OCI-LY7 (cell line): ENCODE results near the gene NTM. TPM values are rescaled to one million over a fixed set of nuclear protein-coding genes. Genes with fewer than 3 reads are reported as not detected.

ENCODE experiments used
- BruUV-seq: library from RNA; stranded (reverse); fragments of 400-500 nt; replicated peaks from 2 replicates; lab custom pipeline; 2021; lab: Mats Ljungman, UMichigan
- CTCF ChIA-PET: fragments of 300-600 bp; sonication (Branson Sonifier 250); formaldehyde crosslinking; loops from one replicate; lab custom pipeline; 2022; ENCODE audit warnings: antibody characterized with exemption; ENCODE audit not compliant: unreplicated experiment; lab: Charles Lee
- POLR2A ChIA-PET: fragments of 300-600 bp; sonication (Branson Sonifier 250); formaldehyde crosslinking; loops from one replicate; lab custom pipeline; 2022; ENCODE audit warnings: antibody characterized with exemption; lab: Charles Lee
- DNase-seq: peaks from one replicate; pipeline ENCODE4 v3.0.0-alpha.2; 2015; ENCODE audit warnings: low spot score
- H2AFZ ChIP-seq: fragments of 200-600 bp; sonication (generic), shearing (Covaris generic); 2 replicates; pipeline ENCODE4 v1.6.1; 2014; ENCODE audit warnings: mild to moderate bottlenecking, antibody characterized with exemption, low read length, moderate library complexity
- H3K27ac ChIP-seq: fragments of 200-600 bp; sonication (generic); 2 replicates; pipeline ENCODE4 v1.5.1; 2014; ENCODE audit warnings: mixed run types, low read depth, mild to moderate bottlenecking, moderate library complexity, low read length, inconsistent platforms; ENCODE audit not compliant: poor library complexity, severe bottlenecking
- H3K36me3 ChIP-seq: fragments of 200-600 bp; sonication (generic); 2 replicates; pipeline ENCODE4 v1.6.1; 2014; ENCODE audit warnings: mild to moderate bottlenecking, antibody characterized with exemption, low read length, moderate library complexity, mixed read lengths; ENCODE audit not compliant: insufficient read depth
- H3K4me1 ChIP-seq: fragments of 200-600 bp; sonication (generic); 2 replicates; pipeline ENCODE4 v1.5.1; 2014; ENCODE audit warnings: mild to moderate bottlenecking, low read length; ENCODE audit not compliant: insufficient read depth, poor library complexity, severe bottlenecking
- H3K4me2 ChIP-seq: fragments of 200-600 bp; sonication (generic); 2 replicates; pipeline ENCODE4 v1.6.1; 2014; ENCODE audit warnings: mild to moderate bottlenecking, low read length
- H3K4me3 ChIP-seq: fragments of 200-600 bp; sonication (generic); 2 replicates; pipeline ENCODE4 v1.5.1; 2014; ENCODE audit warnings: mild to moderate bottlenecking, low read depth, low read length; ENCODE audit not compliant: poor library complexity, severe bottlenecking
- H3K79me2 ChIP-seq: fragments of 200-600 bp; sonication (generic); 2 replicates; pipeline ENCODE4 v1.6.1; 2016; ENCODE audit warnings: low read depth, mild to moderate bottlenecking, low read length, moderate library complexity, mixed read lengths; ENCODE audit not compliant: insufficient read depth
- H3K9me2 ChIP-seq: fragments of 200-600 bp; sonication (generic); 2 replicates; pipeline ENCODE4 v1.6.1; 2016; ENCODE audit warnings: mild to moderate bottlenecking, low read length, mixed read lengths; ENCODE audit not compliant: insufficient read depth
- H3K9me3 ChIP-seq: fragments of 200-600 bp; sonication (generic); 2 replicates; pipeline ENCODE4 v1.6.1; 2014; ENCODE audit warnings: mild to moderate bottlenecking, mixed run types, low read length, mixed read lengths
- H4K20me1 ChIP-seq: fragments of 200-600 bp; sonication (generic); 2 replicates; pipeline ENCODE4 v1.6.1; 2014; ENCODE audit warnings: mild to moderate bottlenecking, antibody characterized with exemption, low read length, moderate library complexity, mixed read lengths; ENCODE audit not compliant: insufficient read depth
- EZH2phosphoT487 ChIP-seq: fragments of 200-600 bp; sonication (generic); IDR thresholded peaks from 2 replicates; pipeline ENCODE4 v1.6.1; 2018; ENCODE audit warnings: low read depth, borderline replicate concordance, mild to moderate bottlenecking, mixed run types, antibody characterized with exemption, low read length, moderate library complexity, mixed read lengths
- intact Hi-C: fragments of 100-400 bp; cut with micrococcal nuclease; formaldehyde crosslinking; loops from one replicate; pipeline ENCODE4 v1.10.0; 2022; ENCODE audit not compliant: unreplicated experiment
- total RNA-seq, 2 experiments: library from RNA; depleted of rRNA in 1 of 2; stranded (reverse); fragments of >200 nt in 1 of 2; shearing (Covaris generic) in 1 of 2; gene quantifications; 2 replicates each; pipeline ENCODE4 v1.2.3, GENCODE V29; 2014 to 2022
- TF ChIP-seq, protein P1 (sequence below): fragments of 200-600 bp; sonication (generic); conservative IDR thresholded peaks from 2 replicates; pipeline ENCODE4 v1.5.1; 2014; ENCODE audit warnings: mild to moderate bottlenecking, antibody characterized with exemption, low read length, moderate library complexity, mixed read lengths

Gene NTM
- total RNA-seq, 2 experiments from 2014 or later: not detected

DNA sequence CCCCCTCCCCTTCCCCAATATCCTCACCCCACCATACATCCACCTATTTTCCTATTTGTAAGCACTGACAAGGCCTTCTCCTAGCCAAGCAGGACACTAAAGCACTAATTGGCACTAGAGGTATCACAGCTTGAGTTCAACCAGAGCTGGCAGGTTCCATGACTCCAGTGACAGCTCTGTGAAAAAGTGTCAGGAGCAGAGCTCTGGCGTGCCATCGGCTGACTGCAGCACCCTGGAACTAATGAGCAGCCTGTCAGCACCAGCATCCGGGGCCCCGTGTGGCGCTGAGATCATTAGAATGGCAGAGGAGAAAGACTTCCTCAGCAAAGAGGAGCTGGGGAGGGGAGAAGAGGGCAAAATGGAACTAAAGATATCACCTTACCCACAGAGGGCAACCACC lies 847.4 kb downstream of the NTM start:
- POLR2A ChIA-PET: no interaction called here
- Histone ChIP-seq H3K79me2 (no peaks in the 10 kb centered on the region), H3K9me2 (no peaks in the 10 kb centered on the region), H3K4me1 (no peaks in the 10 kb centered on the region), H3K36me3 (no peaks in the 10 kb centered on the region), H4K20me1 (no peaks in the 10 kb centered on the region), H3K4me3 (no peak overlapping the region), H2AFZ (no peak overlapping the region), H3K4me2 (no peak overlapping the region), H3K27ac (no peak overlapping the region), H3K9me3 (no peaks in the 10 kb centered on the region)
- intact Hi-C loops: no loop called here
- no peak for DNase-seq
- TF ChIP-seq EZH2phosphoT487: no peak
- TF ChIP-seq, protein P1, sequence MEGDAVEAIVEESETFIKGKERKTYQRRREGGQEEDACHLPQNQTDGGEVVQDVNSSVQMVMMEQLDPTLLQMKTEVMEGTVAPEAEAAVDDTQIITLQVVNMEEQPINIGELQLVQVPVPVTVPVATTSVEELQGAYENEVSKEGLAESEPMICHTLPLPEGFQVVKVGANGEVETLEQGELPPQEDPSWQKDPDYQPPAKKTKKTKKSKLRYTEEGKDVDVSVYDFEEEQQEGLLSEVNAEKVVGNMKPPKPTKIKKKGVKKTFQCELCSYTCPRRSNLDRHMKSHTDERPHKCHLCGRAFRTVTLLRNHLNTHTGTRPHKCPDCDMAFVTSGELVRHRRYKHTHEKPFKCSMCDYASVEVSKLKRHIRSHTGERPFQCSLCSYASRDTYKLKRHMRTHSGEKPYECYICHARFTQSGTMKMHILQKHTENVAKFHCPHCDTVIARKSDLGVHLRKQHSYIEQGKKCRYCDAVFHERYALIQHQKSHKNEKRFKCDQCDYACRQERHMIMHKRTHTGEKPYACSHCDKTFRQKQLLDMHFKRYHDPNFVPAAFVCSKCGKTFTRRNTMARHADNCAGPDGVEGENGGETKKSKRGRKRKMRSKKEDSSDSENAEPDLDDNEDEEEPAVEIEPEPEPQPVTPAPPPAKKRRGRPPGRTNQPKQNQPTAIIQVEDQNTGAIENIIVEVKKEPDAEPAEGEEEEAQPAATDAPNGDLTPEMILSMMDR: no peak
- no TSS peak for BruUV-seq
- CTCF ChIA-PET: no interaction called here

DNA sequence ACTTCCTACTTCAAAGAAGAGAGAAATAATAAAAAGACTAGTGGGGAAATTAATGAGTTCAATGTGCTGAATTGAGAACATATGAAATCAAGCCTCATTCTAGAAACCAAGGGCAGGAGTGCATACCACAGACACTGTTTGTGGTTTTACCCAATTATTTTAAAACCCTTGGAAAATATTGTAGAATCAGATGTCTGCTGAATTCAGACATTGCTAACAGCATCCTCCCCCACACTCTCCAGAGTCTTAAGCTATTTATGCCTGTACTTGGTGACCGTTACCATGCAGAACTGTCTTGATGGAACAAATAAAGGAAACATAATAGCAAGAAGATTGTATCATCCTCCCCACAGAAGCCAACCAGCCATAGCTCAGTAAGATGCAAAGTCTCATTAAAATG lies 850.1 kb downstream of the NTM start:
- no peak for DNase-seq

DNA sequence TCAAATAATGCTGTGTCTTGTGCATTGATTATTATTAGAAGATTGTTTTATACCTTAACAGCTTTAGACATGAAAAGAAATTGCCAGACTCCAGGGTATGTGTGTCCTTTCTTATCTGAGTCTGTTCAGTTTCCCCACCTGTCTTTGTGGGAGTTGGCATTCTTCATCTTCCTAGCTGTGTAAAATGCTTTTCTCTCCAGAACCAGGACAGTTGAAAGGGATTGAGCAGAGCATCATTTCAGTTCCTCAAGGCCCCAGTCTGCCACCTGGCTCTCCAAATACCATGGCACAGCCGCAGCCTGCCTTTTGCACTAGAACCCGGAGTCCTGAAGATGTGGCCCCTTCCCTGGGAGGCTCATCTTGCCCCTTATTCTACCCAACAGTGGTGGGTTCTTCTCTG lies 851.9 kb downstream of the NTM start:
- Histone ChIP-seq H3K4me3 (no peak overlapping the region), H3K9me3 (no peaks in the 10 kb centered on the region), H3K4me2 (no peak overlapping the region), H3K27ac (no peak overlapping the region), H4K20me1 (no peaks in the 10 kb centered on the region), H3K9me2 (no peaks in the 10 kb centered on the region), H3K4me1 (no peaks in the 10 kb centered on the region), H3K79me2 (no peaks in the 10 kb centered on the region), H3K36me3 (no peaks in the 10 kb centered on the region), H2AFZ (no peak overlapping the region)
- intact Hi-C loops: no loop called here
- ChIA-PET POLR2A (no interaction called here), CTCF (no interaction called here)
- no peak for DNase-seq
- no TSS peak for BruUV-seq
- TF ChIP-seq EZH2phosphoT487: no peak
- TF ChIP-seq, protein P1: no peak

More for the DNA sequence above, 850.1 kb downstream of the NTM start:
- H2AFZ ChIP-seq: no peak overlapping the region
- H4K20me1 ChIP-seq: no peaks in the 10 kb centered on the region
- ChIA-PET POLR2A (no interaction called here), CTCF (no interaction called here)
- H3K9me2 ChIP-seq: no peaks in the 10 kb centered on the region
- intact Hi-C loops: no loop called here
- no peaks in the 10 kb centered on the region for H3K4me1 ChIP-seq
- no peaks in the 10 kb centered on the region for H3K79me2 ChIP-seq
- no peak overlapping the region for H3K4me2 ChIP-seq
- TF ChIP-seq, protein P1: no peak
- TF ChIP-seq EZH2phosphoT487: no peak
- H3K4me3 ChIP-seq: no peak overlapping the region
- H3K9me3 ChIP-seq: no peaks in the 10 kb centered on the region
- no peaks in the 10 kb centered on the region for H3K36me3 ChIP-seq
- H3K27ac ChIP-seq: no peak overlapping the region
- no TSS peak for BruUV-seq
